HG02852 (cell line): ENCODE data around the gene BSPRY.
"Not testable (repeated sequence)": the region's sequence is repeated elsewhere in the genome, so short reads cannot be mapped to it uniquely, and the experiment has no call there.

Source experiments
- ATAC-seq: cut with Tn5 transposase; IDR thresholded peaks from one replicate; pipeline ENCODE4 v1.9.1; 2021; ENCODE audit warnings: mild to moderate bottlenecking, moderate library complexity; ENCODE audit not compliant: unreplicated experiment

BSPRY gene

DNA sequence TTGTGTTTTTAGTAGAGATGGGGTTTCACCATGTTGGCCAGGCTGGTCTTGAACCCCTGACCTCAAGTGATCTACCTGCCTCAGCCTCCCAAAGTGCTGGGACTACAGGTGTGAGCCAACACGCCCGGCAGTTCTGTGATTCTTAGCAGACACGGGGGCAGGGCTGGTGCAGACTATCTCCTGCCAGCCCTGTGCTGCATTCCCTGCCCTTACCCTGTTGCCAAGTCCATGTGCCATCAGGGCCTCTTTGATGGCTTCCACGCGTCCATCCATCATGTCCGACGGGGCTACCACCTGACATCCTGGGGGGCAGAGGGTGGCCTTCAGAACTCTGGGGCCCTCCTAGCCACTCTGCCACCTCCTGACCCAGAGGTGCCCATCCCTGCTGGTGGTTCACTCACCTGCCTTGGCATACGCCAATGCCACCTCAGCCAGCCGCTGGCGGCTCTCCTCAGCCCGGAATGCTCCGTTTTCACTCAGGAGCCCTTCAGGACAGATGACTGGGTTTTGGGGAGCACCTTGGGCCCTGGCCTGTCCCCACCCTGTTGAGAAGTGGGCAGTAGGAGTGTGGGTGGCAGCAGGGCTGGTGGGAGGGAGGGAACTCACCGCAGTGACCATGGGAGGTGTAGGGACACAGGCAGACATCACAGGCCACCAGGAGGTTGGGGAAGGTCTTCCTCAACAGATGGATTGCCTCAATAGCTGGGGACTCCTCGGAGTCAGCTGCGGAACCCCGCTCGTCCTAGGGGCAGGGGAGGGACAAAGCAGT lies 41.0 kb downstream of the BSPRY start:
- no peak for ATAC-seq

DNA sequence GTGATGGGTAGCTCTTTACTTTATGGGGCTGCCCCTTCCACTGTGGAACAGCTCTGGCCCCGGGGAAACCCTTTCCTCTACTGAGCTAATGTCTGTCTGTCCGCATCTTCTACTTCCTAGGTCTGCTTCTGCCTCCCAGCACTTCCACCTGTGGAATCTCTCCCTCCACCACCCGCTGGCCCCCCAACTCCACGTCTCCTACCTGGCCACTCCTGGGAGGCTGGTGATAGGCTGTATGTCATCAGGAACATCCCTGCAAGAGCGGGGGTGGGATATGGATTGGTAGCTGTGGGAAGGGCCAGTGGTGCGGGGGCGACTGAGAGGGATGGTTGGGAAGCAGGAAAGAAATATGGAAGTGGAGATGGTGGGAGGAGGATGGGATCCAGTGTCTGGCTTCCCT lies 42.6 kb downstream of the BSPRY start:
- ATAC-seq: no peak

DNA sequence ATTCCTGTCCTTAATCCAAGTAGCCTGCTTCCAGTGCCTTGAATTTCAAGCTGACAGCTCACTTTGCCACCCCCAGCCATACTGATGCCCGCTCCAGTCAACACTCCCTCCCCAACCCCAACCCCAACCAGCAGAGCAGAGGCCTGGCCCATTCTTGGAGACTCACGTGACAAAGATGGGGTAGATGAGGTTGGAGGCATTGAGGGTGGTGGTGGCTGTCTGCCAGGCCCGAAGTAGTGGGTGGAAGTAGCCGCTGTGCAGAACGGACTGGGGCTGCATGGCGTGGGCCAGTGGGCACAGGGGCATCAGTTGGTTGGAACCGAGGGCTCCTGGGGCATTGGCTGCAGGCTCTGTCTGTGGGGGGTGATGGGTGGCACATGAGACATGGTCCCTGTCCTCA lies 43.9 kb downstream of the BSPRY start:
- no peak for ATAC-seq

DNA sequence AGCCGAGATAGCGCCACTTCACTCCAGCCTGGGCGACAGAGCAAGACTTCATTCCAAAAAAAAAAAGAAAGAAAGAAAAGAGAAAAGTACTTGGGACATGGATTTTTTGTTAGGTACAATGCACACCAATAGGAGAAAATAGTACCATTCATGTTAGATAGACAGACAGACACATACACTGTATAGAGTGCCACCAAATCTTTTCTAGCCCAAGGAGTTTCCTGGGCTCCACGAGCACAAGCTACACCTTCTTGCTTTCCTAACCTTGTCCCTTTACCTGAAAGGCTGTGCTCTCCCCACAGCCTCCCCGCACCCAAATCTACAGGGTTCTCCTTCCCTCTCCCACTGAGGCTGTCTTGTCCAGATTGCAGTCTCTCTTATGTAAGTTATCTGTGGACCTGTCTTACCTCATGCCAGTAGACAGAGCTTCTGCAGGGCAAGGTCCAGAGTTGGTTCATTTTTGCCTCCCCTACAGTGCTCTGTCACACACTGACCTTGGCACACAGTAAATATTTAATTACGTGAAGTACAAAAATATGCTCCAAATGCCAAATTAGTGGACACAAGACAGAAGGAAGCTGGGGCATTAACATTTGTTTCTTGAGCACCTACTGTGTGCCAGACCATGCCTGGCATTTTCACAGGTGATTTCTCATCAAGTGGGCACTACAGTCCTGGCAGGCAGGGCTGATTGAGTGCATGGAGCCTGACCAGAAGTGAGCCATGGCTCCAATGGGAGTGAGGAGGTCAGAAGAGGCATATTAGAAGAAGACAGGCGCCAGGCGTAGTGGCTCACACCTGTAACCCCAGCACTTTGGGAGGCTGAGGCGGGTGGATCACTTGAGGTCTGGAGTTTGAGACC lies 45.9 kb downstream of the BSPRY start:
- ATAC-seq: no peak

DNA sequence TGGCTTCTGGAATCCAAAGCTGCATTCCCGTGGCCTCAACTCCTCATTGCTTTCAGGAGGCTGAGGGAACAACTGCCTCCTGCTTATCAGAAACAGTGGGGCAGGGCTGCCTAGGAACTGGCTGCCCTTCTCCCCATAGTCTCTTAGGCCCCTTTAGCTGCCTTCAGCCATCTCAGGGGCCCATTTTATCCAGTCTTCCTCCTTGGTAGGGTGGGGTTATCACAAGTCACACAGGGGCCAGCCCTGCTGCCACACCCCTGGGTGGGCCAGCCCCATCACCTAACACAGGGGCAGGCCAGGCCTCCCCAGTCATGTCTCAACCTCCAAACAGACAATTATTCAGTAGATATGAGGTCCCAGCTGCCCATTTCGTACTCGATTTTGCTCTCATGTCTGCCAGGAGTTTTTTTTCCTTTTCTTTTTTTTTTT lies 47.9 kb downstream of the BSPRY start:
- ATAC-seq: no peak

DNA sequence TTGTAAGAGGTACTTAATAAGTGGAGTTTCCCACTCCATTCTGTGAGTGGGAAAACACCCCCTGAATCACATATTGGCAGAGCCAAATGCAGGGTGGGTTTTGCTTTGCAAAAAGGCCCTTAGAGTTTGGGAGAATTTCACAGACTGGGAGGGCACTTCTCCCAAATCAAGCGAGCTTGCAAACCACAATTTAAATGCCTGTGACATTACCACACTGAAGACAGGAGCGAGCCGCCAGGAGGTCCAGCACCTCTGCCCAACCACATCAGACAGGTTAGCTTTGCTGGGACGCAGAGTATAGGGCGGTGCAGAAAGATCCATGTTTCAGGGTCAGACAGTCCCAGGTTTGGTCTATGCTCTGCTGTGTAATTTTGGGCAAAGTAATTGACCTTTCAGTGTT lies 49.5 kb downstream of the BSPRY start:
- no peak for ATAC-seq

DNA sequence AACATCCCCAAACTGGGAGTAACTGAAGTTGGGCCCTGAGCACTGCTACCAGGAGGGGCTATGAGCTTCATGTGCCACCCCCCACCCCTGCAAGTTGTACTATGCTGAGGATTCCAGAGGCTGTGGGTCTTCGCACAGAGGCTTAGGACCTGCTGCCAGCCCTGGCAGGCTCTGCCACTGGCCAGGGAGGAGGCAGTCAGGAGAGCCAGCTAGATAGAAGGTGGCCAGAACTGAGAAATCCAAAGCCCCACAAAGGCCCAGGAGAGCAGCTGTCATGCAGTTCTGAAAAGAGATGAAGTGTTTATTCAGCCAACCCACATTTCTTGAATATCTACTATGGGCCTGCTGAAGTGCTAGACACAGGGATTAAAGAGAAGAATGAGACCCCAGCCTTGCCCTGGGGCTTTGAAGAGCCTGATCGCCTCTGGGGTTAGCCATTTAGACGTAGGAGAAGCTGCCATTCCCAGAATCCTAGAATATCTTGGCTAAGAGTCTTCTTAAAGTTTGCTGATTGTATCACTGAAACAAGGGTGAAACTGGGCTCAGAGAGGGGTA lies 50.4 kb downstream of the BSPRY start:
- no peak for ATAC-seq

DNA sequence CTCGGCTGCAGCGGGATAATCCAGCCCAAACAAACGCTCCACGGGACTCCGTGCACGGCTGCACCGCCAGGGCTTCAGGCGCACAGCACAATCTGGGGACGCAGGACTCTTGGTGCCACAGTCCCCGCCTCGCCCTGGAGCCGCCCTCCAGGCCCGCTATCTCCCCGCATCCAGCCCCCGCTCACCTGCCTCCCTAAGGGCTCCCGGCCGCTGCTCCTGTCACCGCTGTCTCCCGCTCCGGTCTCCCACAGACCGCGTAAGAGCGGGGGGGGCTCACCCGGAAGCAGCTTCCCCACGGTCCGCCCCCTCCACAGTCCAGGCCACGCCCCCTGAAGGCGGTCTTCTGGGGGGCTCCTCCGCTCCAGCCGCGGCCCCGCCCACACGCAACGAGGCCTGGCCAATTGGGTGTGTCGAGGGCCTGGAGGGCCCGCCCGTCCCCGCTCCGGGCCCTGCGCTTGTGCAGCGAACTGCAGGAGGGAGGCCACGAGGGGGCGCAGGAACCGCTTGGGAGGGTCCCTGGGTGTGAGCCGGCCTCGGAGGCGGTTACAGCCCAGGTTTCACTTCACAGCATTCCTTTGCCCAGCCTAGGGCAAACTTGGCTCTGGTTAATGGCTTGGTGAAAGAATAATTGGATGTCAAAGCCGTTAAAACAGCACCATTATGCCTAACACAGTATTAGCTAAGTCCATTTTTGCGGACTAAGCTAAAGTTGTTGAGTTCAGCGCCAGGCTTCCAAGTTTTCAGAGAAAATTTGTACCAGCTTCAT lies 51.9 kb downstream of the BSPRY start, which contains the start of gene ALAD:
TSS of gene ALAD (minus strand) at position 258 of the 766 bp plus-strand sequence. CDS start 7,725 bp downstream, outside the sequence.
- peak; percentile 98 for ATAC-seq

DNA sequence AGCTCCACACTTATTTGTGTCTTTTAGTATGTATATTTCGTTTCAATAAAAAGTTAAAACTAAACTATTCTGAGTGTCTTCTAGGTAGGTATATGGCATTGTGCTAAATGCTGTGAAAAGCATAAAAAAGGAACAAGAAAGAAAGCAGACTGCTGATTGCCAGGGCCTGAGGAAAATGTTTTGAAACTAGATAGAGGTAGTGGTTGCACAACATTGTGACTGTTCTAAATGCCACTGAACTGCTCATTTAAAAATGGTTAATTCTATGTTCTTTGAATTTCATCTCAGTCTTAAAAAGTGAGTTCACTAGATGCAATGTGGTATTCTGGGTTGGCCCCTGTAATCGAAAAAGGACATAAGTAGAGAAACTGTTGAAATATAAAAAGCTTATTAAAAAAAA lies 54.3 kb downstream of the BSPRY start:
- ATAC-seq: no peak

DNA sequence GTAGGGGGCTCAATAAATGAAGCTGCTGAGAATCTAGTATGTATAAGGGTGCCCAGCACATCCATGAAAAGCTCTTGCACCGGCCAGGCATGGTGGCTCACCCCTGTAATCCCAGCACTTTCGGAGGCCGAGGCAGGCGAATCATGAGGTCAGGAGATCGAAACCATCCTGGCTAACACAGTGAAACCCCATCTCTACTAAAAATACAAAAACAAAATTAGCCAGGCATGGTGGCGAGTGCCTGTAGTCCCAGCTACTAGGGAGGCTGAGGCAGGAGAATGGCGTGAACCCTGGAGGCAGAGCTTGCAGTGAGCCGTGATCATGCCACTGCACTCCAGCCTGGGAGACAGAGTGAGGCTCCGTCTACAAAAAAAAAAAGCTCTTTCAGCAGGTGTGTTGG lies 57.0 kb downstream of the BSPRY start:
- not testable (repeated sequence) for ATAC-seq

DNA sequence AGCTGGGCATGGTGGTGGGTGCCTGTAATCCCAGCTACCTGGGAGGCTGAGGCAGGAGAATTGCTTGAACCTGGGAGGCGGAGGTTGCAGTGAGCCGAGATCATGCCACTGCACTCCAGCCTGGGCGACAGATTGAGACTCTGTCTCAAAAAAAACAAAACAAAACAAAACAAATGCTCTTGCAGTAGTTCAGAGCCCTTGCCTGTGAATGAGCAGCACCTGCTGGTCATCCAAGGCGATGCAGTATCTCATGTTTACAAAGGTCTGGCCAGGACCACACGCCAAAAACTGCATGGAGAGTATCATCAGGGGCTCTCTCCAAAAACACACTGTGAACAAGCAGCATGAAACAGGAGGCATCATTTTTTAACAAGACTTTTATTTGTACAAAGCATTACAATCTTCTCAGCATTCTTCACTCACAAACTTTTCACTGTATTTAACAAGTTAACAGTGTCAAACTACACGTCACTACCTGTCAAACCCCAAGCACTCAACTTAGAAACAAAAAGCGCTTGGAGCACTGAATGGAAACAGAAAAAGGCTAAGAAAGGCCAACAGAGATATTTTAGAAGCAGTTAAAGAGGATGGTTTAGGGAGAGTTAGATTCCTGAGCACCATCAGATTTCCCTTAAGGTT lies 57.7 kb downstream of the BSPRY start:
- not testable (repeated sequence) for ATAC-seq

DNA sequence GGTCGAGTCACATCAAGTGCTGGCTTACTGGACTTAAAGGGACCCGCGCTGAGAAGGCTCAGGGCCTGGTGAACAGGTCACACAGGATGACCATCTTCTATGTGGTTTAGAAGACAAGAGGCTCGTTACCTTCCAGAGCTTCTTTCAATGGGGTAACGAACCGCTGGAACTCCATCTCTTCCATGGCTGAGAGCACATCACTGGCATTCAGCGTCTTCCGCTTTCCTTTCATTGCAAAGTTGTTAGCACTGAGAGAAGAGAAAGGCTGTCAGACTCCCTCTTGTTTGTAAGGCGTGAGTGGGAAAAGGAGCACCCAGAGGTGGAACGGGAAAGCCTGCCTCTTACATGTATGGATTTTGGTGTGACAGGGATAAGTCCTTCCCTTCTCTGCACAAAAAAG lies 60.1 kb downstream of the BSPRY start:
- ATAC-seq: no peak

DNA sequence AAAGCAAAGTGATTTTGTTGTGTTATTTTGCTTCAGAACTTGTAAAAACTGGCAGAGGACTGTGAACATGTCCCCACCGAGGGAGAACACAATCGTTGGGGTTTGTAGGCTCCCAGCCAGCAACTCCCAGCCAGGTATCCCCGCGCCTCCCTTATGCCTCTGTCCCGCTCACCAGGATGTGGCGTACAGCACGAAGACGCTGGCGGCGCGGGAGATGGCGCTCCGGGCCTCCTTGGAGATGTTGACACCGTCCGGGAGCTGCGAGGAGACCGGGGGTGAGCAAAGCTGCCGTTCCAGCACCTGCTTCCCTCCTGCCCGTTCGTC lies 60.5 kb downstream of the BSPRY start:
- ATAC-seq: peak; percentile 13

DNA sequence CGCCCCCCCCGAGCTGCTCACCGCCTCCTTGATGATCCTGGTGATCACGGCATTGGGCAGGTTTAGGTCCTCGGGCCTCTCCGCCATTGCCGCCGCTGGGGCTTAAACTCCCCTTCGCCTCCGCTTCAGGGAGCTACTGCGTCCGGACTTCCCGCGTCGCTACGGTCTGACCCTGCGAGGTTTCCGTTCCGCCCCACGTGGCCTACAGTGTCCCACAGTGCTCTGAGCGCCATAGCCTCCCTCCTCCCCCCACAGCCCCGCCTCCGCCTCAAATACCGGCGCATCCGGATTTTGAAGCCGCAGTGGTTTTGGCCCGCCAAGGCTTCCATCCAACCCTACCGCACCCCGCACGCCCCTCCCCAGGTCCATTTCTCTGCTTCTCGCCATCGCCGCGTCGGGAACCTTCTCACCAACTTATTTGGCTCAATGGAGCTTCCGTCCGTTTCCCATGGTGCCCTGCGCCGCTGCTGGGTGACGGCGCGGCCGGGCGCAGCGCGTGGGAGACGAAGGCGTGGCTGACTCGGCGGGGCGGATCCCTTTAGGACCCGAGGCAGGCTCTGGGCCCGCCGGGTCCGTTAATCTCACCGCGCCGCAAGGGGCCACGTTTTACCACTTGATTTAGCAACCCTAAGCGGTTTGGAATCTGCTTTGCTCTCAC lies 61.0 kb downstream of the BSPRY start, which contains the start of the genes C9orf43 and POLE3:
TSS of gene C9orf43 (plus strand) at position 541 of the 658 bp plus-strand sequence. CDS start 2,747 bp downstream, outside the sequence.
TSS of gene POLE3 (minus strand) at position 469 of the 658 bp plus-strand sequence. CDS start at position 87, 382 bp downstream.
- ATAC-seq: peak; percentile 94

DNA sequence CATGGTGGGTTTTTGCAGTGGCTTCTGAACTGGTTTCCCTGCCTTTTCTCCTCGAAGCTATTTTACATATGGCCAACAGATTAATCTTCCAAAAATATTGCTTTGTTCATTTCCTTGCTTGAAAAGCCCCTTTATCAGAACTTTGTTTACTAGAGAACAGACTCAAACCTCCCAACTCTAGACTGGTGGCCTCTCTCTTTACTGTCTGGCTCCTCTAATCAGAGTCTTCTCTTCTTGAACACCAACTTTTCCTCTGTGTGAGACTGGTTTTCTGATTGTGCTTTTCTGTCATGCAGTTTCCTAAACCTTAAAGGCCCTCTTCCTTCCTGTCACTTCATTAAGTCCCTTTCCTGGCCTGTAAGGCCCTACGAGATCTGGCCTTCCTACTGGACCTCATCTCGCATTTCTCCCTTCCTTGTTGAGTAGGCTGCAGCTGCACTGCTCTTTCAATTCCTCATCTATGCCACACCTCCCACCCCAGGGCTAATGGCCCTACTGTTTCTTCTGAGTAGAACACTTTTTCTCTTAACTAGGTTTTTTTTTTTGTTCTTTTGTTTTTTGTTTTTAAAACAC lies 66.9 kb downstream of the BSPRY start:
- ATAC-seq: peak; percentile 97

DNA sequence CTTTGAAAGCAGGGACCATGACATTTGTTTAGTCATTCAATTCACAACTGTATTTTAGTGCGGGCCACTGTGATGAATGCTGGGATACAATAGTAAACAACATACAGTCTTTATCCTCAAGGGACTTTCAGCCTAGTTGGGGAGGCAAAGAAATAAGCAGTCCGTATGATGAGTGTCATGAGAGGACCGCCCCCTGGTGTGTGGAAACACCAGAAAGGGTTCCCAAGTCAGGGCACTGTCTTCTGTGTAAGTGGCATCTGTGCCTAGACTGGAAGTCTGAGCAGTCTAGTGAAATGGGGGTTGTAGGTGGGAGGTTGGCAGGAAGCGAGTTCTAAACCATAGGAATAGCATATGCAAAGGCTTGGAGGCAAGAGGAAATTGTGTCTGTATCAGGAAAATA lies 68.0 kb downstream of the BSPRY start:
- ATAC-seq: no peak
